Measurements from ENCODE around the gene GPR78. TPM values are rescaled to one million over a fixed set of nuclear protein-coding genes. Genes with fewer than 3 reads are reported as not detected.

The GPR78 gene
- total RNA-seq, 1 donor from 2014 or later = 0.21 TPM

Other genes starting within 250 kb of the GPR78 start
- 30.4 TPM for gene ACOX3, start 139.7 kb upstream of the GPR78 start, total RNA-seq
- gene TRMT44, start 139.6 kb upstream of the GPR78 start, total RNA-seq = 23.9 TPM
- 6.0 TPM for gene CPZ, start 12.4 kb downstream of the GPR78 start, total RNA-seq